Loucy (cell line): Measurements from ENCODE around the gene GUCA2A.

Experiments used
- H2AFZ ChIP-seq: fragments of 200-600 bp; sonication (generic); 2 replicates; pipeline ENCODE4 v1.6.0; 2016; ENCODE audit warnings: antibody characterized with exemption, mild to moderate bottlenecking, low read length, moderate library complexity
- H3F3A ChIP-seq: fragments of 200-600 bp; 2 replicates; pipeline ENCODE4 v1.6.0; 2016; ENCODE audit warnings: antibody characterized with exemption, low read depth, mild to moderate bottlenecking
- H3K27me3 ChIP-seq: fragments of 200-600 bp; sonication (generic); 2 replicates; pipeline ENCODE4 v1.6.1; 2014; ENCODE audit warnings: low read length, mild to moderate bottlenecking; ENCODE audit not compliant: insufficient read depth, poor library complexity, severe bottlenecking
- H3K36me3 ChIP-seq: fragments of 200-600 bp; sonication (generic); 2 replicates; pipeline ENCODE4 v1.6.1; 2016; ENCODE audit warnings: low read length; ENCODE audit not compliant: insufficient read depth
- H3K4me1 ChIP-seq: fragments of 200-600 bp; sonication (generic); 2 replicates; pipeline ENCODE4 v1.5.1; 2014; ENCODE audit warnings: low read length, mild to moderate bottlenecking; ENCODE audit not compliant: insufficient read depth, poor library complexity, severe bottlenecking
- H3K4me2 ChIP-seq: fragments of 200-600 bp; sonication (generic); 2 replicates; pipeline ENCODE4 v1.6.0; 2014; ENCODE audit warnings: antibody characterized with exemption, low read length, low read depth, mild to moderate bottlenecking; ENCODE audit not compliant: poor library complexity, severe bottlenecking
- H3K4me3 ChIP-seq: fragments of 200-600 bp; sonication (generic); 2 replicates; pipeline ENCODE4 v1.5.1; 2014; ENCODE audit warnings: low read length, mild to moderate bottlenecking, mixed read lengths; ENCODE audit not compliant: poor library complexity, severe bottlenecking
- H3K79me2 ChIP-seq: fragments of 200-600 bp; sonication (generic); 2 replicates; pipeline ENCODE4 v1.6.1; 2014; ENCODE audit warnings: low read length; ENCODE audit not compliant: insufficient read depth
- H3K9ac ChIP-seq: fragments of 200-600 bp; sonication (generic); 2 replicates; pipeline ENCODE4 v1.6.0; 2014; ENCODE audit warnings: mild to moderate bottlenecking, low read depth, low read length, moderate library complexity; ENCODE audit not compliant: poor library complexity, severe bottlenecking
- H3K9me2 ChIP-seq: fragments of 200-600 bp; sonication (generic); replicated peaks from 2 replicates; pipeline ENCODE4 v1.6.1; 2016; ENCODE audit warnings: low read depth, low read length, mixed read lengths
- H3K9me3 ChIP-seq: fragments of 200-600 bp; sonication (generic); 2 replicates; pipeline ENCODE4 v1.6.1; 2014; ENCODE audit warnings: mild to moderate bottlenecking, antibody characterized with exemption, low read length, low read depth; ENCODE audit not compliant: insufficient read depth
- H4K20me1 ChIP-seq: fragments of 200-600 bp; sonication (generic); 2 replicates; pipeline ENCODE4 v1.6.0; 2014; ENCODE audit warnings: antibody characterized with exemption, low read length, mild to moderate bottlenecking; ENCODE audit not compliant: insufficient read depth, poor library complexity, severe bottlenecking
- EZH2phosphoT487 ChIP-seq: fragments of 200-600 bp; IDR thresholded peaks from 2 replicates; pipeline ENCODE4 v1.6.1; 2018; ENCODE audit warnings: antibody characterized with exemption, mild to moderate bottlenecking, moderate library complexity, borderline replicate concordance
- TF ChIP-seq, protein P1 (sequence below): fragments of 200-600 bp; sonication (generic); conservative IDR thresholded peaks from 2 replicates; pipeline ENCODE4 v1.5.1; 2014; ENCODE audit warnings: mild to moderate bottlenecking, antibody characterized with exemption, low read length

GUCA2A gene

DNA sequence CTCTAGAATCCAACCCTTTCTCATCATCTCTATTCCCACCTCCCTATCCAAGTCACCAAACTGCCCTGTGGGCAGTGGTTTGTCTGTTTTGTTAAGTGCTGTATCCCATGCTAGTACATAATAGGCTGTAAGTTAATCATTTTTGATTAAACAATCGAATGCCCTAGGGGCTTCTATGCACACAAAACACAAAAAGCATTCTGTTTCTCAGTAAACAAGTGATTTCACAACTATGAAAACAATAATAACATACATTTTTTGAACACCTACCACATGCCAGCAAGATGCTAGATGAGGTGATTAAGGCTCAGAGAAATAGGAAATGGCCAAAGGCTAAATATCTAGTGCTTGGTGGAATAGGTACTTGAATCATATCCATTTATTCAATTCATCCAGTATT lies 16.4 kb downstream of the GUCA2A start:
- Histone ChIP-seq H3K4me2 (no peak overlapping the region), H3K9me3 (no peaks in the 10 kb centered on the region), H3K4me1 (peaks cover 11% of the 10 kb centered on the region), H3K4me3 (no peak overlapping the region), H3K36me3 (no peaks in the 10 kb centered on the region), H3K9me2 (no peaks in the 10 kb centered on the region), H3K9ac (no peak overlapping the region), H3K79me2 (no peaks in the 10 kb centered on the region), H3F3A (no peaks in the 10 kb centered on the region), H3K27me3 (no peaks in the 10 kb centered on the region), H4K20me1 (no peaks in the 10 kb centered on the region), H2AFZ (no peak overlapping the region; the same call in 1 of the 2 replicates)
- TF ChIP-seq, protein P1, sequence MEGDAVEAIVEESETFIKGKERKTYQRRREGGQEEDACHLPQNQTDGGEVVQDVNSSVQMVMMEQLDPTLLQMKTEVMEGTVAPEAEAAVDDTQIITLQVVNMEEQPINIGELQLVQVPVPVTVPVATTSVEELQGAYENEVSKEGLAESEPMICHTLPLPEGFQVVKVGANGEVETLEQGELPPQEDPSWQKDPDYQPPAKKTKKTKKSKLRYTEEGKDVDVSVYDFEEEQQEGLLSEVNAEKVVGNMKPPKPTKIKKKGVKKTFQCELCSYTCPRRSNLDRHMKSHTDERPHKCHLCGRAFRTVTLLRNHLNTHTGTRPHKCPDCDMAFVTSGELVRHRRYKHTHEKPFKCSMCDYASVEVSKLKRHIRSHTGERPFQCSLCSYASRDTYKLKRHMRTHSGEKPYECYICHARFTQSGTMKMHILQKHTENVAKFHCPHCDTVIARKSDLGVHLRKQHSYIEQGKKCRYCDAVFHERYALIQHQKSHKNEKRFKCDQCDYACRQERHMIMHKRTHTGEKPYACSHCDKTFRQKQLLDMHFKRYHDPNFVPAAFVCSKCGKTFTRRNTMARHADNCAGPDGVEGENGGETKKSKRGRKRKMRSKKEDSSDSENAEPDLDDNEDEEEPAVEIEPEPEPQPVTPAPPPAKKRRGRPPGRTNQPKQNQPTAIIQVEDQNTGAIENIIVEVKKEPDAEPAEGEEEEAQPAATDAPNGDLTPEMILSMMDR: no peak

DNA sequence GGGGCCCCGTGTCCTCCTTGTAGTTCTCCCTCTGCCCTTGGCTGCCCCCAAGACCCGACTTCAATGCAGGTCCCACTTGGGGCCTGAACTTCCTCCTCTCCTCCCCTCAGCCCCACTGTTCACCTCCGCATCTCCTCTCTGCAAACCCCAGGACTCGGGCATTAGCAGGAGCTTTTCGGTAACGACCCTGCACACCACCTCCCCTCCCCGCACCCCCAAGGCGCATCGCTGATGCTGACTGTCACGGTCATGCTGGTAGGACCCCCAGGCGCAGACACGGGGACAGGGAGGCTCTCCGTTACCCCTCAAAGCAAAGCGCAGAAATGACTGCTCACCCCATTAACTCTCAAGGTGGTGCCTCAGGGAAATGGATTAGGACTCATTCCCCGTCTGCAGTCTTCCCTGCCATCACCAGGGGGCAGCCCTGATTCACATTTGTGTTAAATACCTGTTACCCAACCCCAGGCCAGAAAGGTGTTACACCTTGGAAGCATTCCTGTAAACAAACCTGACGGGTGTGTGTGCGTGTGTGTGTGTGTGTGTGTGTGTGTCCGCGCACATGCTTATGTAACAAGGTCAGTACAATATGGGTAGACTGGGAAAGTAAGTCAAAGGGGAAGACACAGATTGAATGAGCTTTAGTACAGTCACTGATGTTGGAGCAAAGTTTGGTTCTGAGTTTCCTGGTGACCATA lies 17.8 kb downstream of the GUCA2A start:
- Histone ChIP-seq H3K4me1 (peaks cover 14% of the 10 kb centered on the region), H4K20me1 (no peaks in the 10 kb centered on the region), H3K4me2 (no peak overlapping the region), H2AFZ (no peak overlapping the region), H3K79me2 (no peaks in the 10 kb centered on the region), H3F3A (no peaks in the 10 kb centered on the region), H3K9me2 (no peaks in the 10 kb centered on the region), H3K9ac (no peak overlapping the region), H3K9me3 (no peaks in the 10 kb centered on the region), H3K27me3 (no peaks in the 10 kb centered on the region), H3K4me3 (no peak overlapping the region), H3K36me3 (no peaks in the 10 kb centered on the region)
- TF ChIP-seq, protein P1: peak; percentile 90
- TF ChIP-seq EZH2phosphoT487: no peak

- no peak overlapping the region for H3K9ac ChIP-seq
- H3K9me3 ChIP-seq: no peaks in the 10 kb centered on the region
- H3K79me2 ChIP-seq: no peaks in the 10 kb centered on the region
- H4K20me1 ChIP-seq: no peaks in the 10 kb centered on the region
- no peaks in the 10 kb centered on the region for H3F3A ChIP-seq
- H3K4me3 ChIP-seq: no peak overlapping the region
- TF ChIP-seq EZH2phosphoT487: no peak
- TF ChIP-seq, protein P1: no peak
- H3K9me2 ChIP-seq: no peaks in the 10 kb centered on the region
- H3K4me1 ChIP-seq: peaks cover 14% of the 10 kb centered on the region
- H3K4me2 ChIP-seq: no peak overlapping the region
- no peaks in the 10 kb centered on the region for H3K36me3 ChIP-seq
- H3K27me3 ChIP-seq: no peaks in the 10 kb centered on the region
- no peak overlapping the region for H2AFZ ChIP-seq
Measured at GRCh38 chr1:42145764-42146625, 18.6 kb downstream of the GUCA2A start.
